ENCODE measurements around the gene ACAA2.

GRCh38 chr18:49853436-49853835 lies 40.1 kb upstream of the ACAA2 start:
- TF ChIP-seq CTCF (IDR thresholded peaks at IDR 0.05 in 8 of 11, conservative IDR thresholded peaks at IDR 0.05 in 3 of 11) (no peak), POLR2AphosphoS5 (IDR thresholded peaks at IDR 0.05) (no peak)
